ENCODE measurements around the gene PAX6.
A peak's percentile ranks its signal among the peaks of the same experiment; 100 is the strongest.

Gene PAX6

GRCh38 chr11:31803813-31804311, 7.3 kb downstream of the PAX6 start:
- no peak for TF ChIP-seq CTCF (IDR thresholded peaks at IDR 0.05; ENCODE audit: unreplicated experiment in 3 of 3)
- Mint-ChIP-seq H3K27ac (no peak overlapping the region), H3K9me3 (peaks cover 8% of the 10 kb centered on the region), H3K36me3 (ENCODE audit: low read depth) (no peaks in the 10 kb centered on the region), H3K4me1 (peaks cover 34% of the 10 kb centered on the region), H3K27me3 (ENCODE audit: low read depth) (peaks cover 100% of the 10 kb centered on the region), H3K4me3 (peak overlapping the region in 2 of 3 experiments; percentile 31 to 37)

- Mint-ChIP-seq H3K27ac (no peak overlapping the region), H3K27me3 (ENCODE audit: low read depth) (peaks cover 100% of the 10 kb centered on the region), H3K4me3 (no peak overlapping the region), H3K9me3 (peaks cover 8% of the 10 kb centered on the region), H3K36me3 (ENCODE audit: low read depth) (no peaks in the 10 kb centered on the region), H3K4me1 (peaks cover 34% of the 10 kb centered on the region)
- TF ChIP-seq CTCF (IDR thresholded peaks at IDR 0.05; ENCODE audit: unreplicated experiment in 3 of 3): no peak
Observed at GRCh38 chr11:31802990-31803812, 7.9 kb downstream of the PAX6 start.

GRCh38 chr11:31802609-31802989, 8.5 kb downstream of the PAX6 start:
- peaks cover 8% of the 10 kb centered on the region for H3K9me3 Mint-ChIP-seq
- peak overlapping the region in 1 of 3 experiments; percentile 33 for H3K4me3 Mint-ChIP-seq
- H3K27ac Mint-ChIP-seq: no peak overlapping the region
- peaks cover 100% of the 10 kb centered on the region for H3K27me3 Mint-ChIP-seq (ENCODE audit: low read depth)
- TF ChIP-seq CTCF (IDR thresholded peaks at IDR 0.05; ENCODE audit: unreplicated experiment in 3 of 3): no peak
- peaks cover 39% of the 10 kb centered on the region for H3K4me1 Mint-ChIP-seq
- no peaks in the 10 kb centered on the region for H3K36me3 Mint-ChIP-seq (ENCODE audit: low read depth)

- no peak overlapping the region for H3K4me3 Mint-ChIP-seq
- peaks cover 44% of the 10 kb centered on the region for H3K4me1 Mint-ChIP-seq
- no peak overlapping the region for H3K27ac Mint-ChIP-seq
- H3K27me3 Mint-ChIP-seq (ENCODE audit: low read depth): peaks cover 100% of the 10 kb centered on the region
- no peaks in the 10 kb centered on the region for H3K36me3 Mint-ChIP-seq (ENCODE audit: low read depth)
- H3K9me3 Mint-ChIP-seq: peaks cover 8% of the 10 kb centered on the region
- TF ChIP-seq CTCF (IDR thresholded peaks at IDR 0.05; ENCODE audit: unreplicated experiment in 3 of 3): no peak
Observed at GRCh38 chr11:31802000-31802551, 9.0 kb downstream of the PAX6 start.

GRCh38 chr11:31801298-31801702, 9.8 kb downstream of the PAX6 start:
- H3K27ac Mint-ChIP-seq: no peak overlapping the region
- H3K9me3 Mint-ChIP-seq: peaks cover 4% of the 10 kb centered on the region
- H3K36me3 Mint-ChIP-seq (ENCODE audit: low read depth): no peaks in the 10 kb centered on the region
- H3K4me1 Mint-ChIP-seq: peaks cover 44% of the 10 kb centered on the region
- no peak for TF ChIP-seq CTCF (IDR thresholded peaks at IDR 0.05; ENCODE audit: unreplicated experiment in 3 of 3)
- H3K27me3 Mint-ChIP-seq (ENCODE audit: low read depth): peaks cover 100% of the 10 kb centered on the region
- no peak overlapping the region for H3K4me3 Mint-ChIP-seq

Data from nephron (organoid).